Spleen (tissue), 11 donors: Measurements from ENCODE around the gene CST7. TPM values are rescaled to one million over a fixed set of nuclear protein-coding genes. Genes with fewer than 3 reads are reported as not detected.
A peak's percentile ranks its signal among the peaks of the same experiment; 100 is the strongest.

ENCODE experiments used
- DNase-seq: peaks from one replicate; pipeline ENCODE4 v3.0.0-alpha.2; 2020
- H3K27ac ChIP-seq, 8 donors: fragments of 200-600 bp; sonication (generic) in 7 of 8; 1 replicate in 4 of 8; 2 replicates in 4 of 8; pipeline versions ENCODE4 v1.5.0 to v1.8.0; 2016 to 2021; ENCODE audit warnings: inconsistent platforms in 4 of 8, mild to moderate bottlenecking in 4 of 8, moderate library complexity in 1 of 8
- H3K27me3 ChIP-seq, 7 donors: fragments of 200-600 bp; sonication (generic) in 6 of 7; replicated peaks in 1 of 7; 1 replicate in 4 of 7; 2 replicates in 3 of 7; pipeline versions ENCODE4 v1.5.0 to v1.8.0; 2016 to 2021; ENCODE audit warnings: inconsistent platforms in 3 of 7, mild to moderate bottlenecking in 1 of 7
- H3K36me3 ChIP-seq, 6 donors: fragments of 200-600 bp; sonication (generic) in 5 of 6; 1 replicate in 4 of 6; 2 replicates in 2 of 6; pipeline versions ENCODE4 v1.5.0 to v1.8.0; 2016 to 2021; ENCODE audit warnings: inconsistent platforms in 2 of 6
- H3K4me1 ChIP-seq, 6 donors: fragments of 200-600 bp; sonication (generic) in 5 of 6; 1 replicate in 3 of 6; 2 replicates in 3 of 6; pipeline versions ENCODE4 v1.5.0 to v1.8.0; 2016 to 2021; ENCODE audit warnings: inconsistent platforms in 3 of 6
- H3K4me3 ChIP-seq, 8 donors: fragments of 200-600 bp; sonication (generic) in 7 of 8; 1 replicate in 4 of 8; 2 replicates in 4 of 8; pipeline versions ENCODE4 v1.5.0 to v1.8.0; 2016 to 2021; ENCODE audit warnings: inconsistent platforms in 4 of 8, mild to moderate bottlenecking in 4 of 8, moderate library complexity in 2 of 8
- H3K9me3 ChIP-seq, 8 donors: fragments of 200-600 bp; sonication (generic) in 7 of 8; 1 replicate in 4 of 8; 2 replicates in 4 of 8; pipeline versions ENCODE4 v1.5.0 to v1.8.0; 2016 to 2021; ENCODE audit warnings: inconsistent platforms in 4 of 8
- CTCF ChIP-seq, 11 experiments: fragments of 200-600 bp in 7 of 11; fragments of 450-650 bp in 4 of 11; sonication (generic) in 4 of 11; IDR thresholded peaks in 8 of 11; conservative IDR thresholded peaks in 3 of 11; 1 replicate in 7 of 11; 2 replicates in 4 of 11; pipeline versions ENCODE4 v1.4.0 to v1.8.0; 2016 to 2021; ENCODE audit warnings: antibody characterized with exemption in 11 of 11, inconsistent platforms in 4 of 11, mild to moderate bottlenecking in 1 of 11
- POLR2A ChIP-seq, 3 donors: fragments of 450-650 bp; IDR thresholded peaks; one replicate each; pipeline ENCODE4 v1.5.1; 2017; ENCODE audit warnings: antibody characterized with exemption in 3 of 3, mild to moderate bottlenecking in 1 of 3
- POLR2AphosphoS5 ChIP-seq, 3 donors: sonication (generic); formaldehyde crosslinking; IDR thresholded peaks; one replicate each; pipeline ENCODE4 v1.5.1; 2017; ENCODE audit warnings: antibody characterized with exemption in 3 of 3
- WGBS, 5 donors: extraction: QIAGEN DNeasy Blood & Tissue Kit in 3 of 5; methylation state at CpG; one replicate each; pipeline versions ENCODE4 v1.1.5 to v1.1.7; 2013 to 2018; 5-methylcytosine and 5-hydroxymethylcytosine counted together
- intact Hi-C: fragments of 100-400 bp; cut with DNase I; formaldehyde crosslinking; loops from one replicate; pipeline ENCODE4 v1.15.0; 2023; ENCODE audit warnings: low total_unique reads
- polyA plus RNA-seq, 3 donors: library from polyadenylated mRNA; stranded (reverse); fragments of 200-250 nt; gene quantifications; one replicate each; pipeline ENCODE4 v1.2.1, GENCODE V29; 2013
- total RNA-seq, 7 donors: library from RNA; depleted of rRNA in 3 of 7; stranded (reverse); fragments of >200 nt in 3 of 7; fragmentation: NEBNext Ultra II Directional in 4 of 7; extraction: Animal tissue kit (Norgen Biotek cat#: 25700) in 4 of 7; gene quantifications; one replicate each; pipeline versions ENCODE4 v1.1.0 to v1.2.1, GENCODE V29; 2016 to 2021
- donor health status: healthy with polysubstance abuse.
- donor health status: DM: no; HTN: no; CAD: no; lungs with moderate emphysema.
- donor health status: DM: no; HTN: no; CAD: no.
- donor health status: Bipolar disorder and iron deficiency.
- donor health status: healthy.
- donor health status: DM: no; HTN: no; CAD: no.
- donor health status: DM: yes; HTN: yes; CAD: no.

The CST7 gene
- total and polyA plus RNA-seq, 10 donors, result 23.1 to 298 (median 63.8) TPM

- Histone ChIP-seq H3K27ac (peak overlapping the region; percentile 39 to 97 (median 92)), H3K4me1 (peaks cover 0 to 60% (median 20%) of the 10 kb centered on the region in 6 donors), H3K4me3 (peak overlapping the region; percentile 0 to 77 (median 44)), H3K9me3 (peaks cover 0 to 33% (median 17%) of the 10 kb centered on the region in 8 donors), H3K27me3 (peaks cover 0 to 28% (median 0%) of the 10 kb centered on the region in 7 donors), H3K36me3 (peaks cover 0 to 18% (median 0%) of the 10 kb centered on the region in 6 donors)
- TF ChIP-seq CTCF (IDR thresholded peaks at IDR 0.05 in 8 of 11, conservative IDR thresholded peaks at IDR 0.05 in 3 of 11) (no peak), POLR2A (IDR thresholded peaks at IDR 0.05) (no peak), POLR2AphosphoS5 (IDR thresholded peaks at IDR 0.05) (no peak)
- intact Hi-C loops, result no loop called here
- peak; percentile 81 for DNase-seq
- WGBS, 5 donors, result 0 to 22% (median 18%) methylated on average over 6 of the region's 6 CpGs
These were observed 673 bp downstream of the CST7 start for GRCh38 chr20:24949756-24950127.

- peak; percentile 87 for DNase-seq
- peaks cover 0 to 28% (median 0%) of the 10 kb centered on the region in 7 donors for H3K27me3 ChIP-seq
- 29 to 77% (median 62%) methylated on average over 10 to 12 of the region's 12 CpGs for WGBS, 5 donors
- peak overlapping the region in 7 of 8 donors; percentile 83 to 97 (median 93) for H3K27ac ChIP-seq
- H3K36me3 ChIP-seq, result peaks cover 0 to 22% (median 0%) of the 10 kb centered on the region in 6 donors
- peaks cover 0 to 65% (median 25%) of the 10 kb centered on the region in 6 donors for H3K4me1 ChIP-seq
- TF ChIP-seq POLR2AphosphoS5 (IDR thresholded peaks at IDR 0.05) (peak in 1 of 3 donors; percentile 66), CTCF (IDR thresholded peaks at IDR 0.05 in 8 of 11, conservative IDR thresholded peaks at IDR 0.05 in 3 of 11) (no peak), POLR2A (IDR thresholded peaks at IDR 0.05) (no peak)
- intact Hi-C loops, result no loop called here
- H3K9me3 ChIP-seq, result peaks cover 0 to 28% (median 14%) of the 10 kb centered on the region in 8 donors
- H3K4me3 ChIP-seq, result peak overlapping the region in 7 of 8 donors; percentile 37 to 77 (median 45)
These were observed 1.2 kb downstream of the CST7 start for GRCh38 chr20:24950128-24950835.

- 48 to 88% (median 61%) methylated on average over 6 to 16 of the region's 16 CpGs for WGBS, 5 donors
- TF ChIP-seq POLR2AphosphoS5 (IDR thresholded peaks at IDR 0.05) (no peak), CTCF (IDR thresholded peaks at IDR 0.05 in 8 of 11, conservative IDR thresholded peaks at IDR 0.05 in 3 of 11) (no peak), POLR2A (IDR thresholded peaks at IDR 0.05) (no peak)
- intact Hi-C loops, result no loop called here
- Histone ChIP-seq H3K4me3 (peak overlapping the region in 7 of 8 donors; percentile 37 to 77 (median 45)), H3K27ac (peak overlapping the region in 7 of 8 donors; percentile 83 to 97 (median 93)), H3K9me3 (peaks cover 0 to 21% (median 13%) of the 10 kb centered on the region in 8 donors), H3K4me1 (peaks cover 0 to 72% (median 27%) of the 10 kb centered on the region in 6 donors), H3K36me3 (peaks cover 0 to 29% (median 2%) of the 10 kb centered on the region in 6 donors), H3K27me3 (peaks cover 0 to 28% (median 0%) of the 10 kb centered on the region in 7 donors)
- peak; percentile 80 for DNase-seq
These were observed 1.9 kb downstream of the CST7 start for GRCh38 chr20:24950836-24951525.
